ENCODE data around the gene TMEM150B. TPM values are rescaled to one million over a fixed set of nuclear protein-coding genes. Genes with fewer than 3 reads are reported as not detected.

The TMEM150B gene
- total and polyA plus RNA-seq, 2 of the 4 experiments (the other 2 are of a cell fraction): not detected

DNA sequence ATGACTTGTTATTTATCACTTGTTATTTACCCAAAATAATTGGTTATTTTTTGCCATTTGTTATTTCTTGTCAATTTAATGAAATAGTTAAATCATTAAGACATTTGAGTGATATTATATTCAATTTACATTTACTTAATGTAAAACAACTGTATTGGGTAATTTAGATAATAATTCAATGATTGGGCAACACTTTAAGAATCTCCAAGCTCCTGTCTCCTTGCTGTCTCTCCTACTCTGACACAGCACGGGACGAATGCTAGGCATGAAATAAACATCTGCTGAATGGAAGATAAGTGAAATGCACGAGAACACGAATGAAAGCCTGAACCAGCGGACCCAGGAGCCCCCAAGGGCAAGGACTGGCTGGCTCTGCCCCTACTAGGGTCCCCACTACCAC, 60.6 kb downstream of the TMEM150B start:
- Histone ChIP-seq H4K91ac (ENCODE audit: insufficient read depth, low read depth, low read length) (no peak overlapping the region), H4K8ac (ENCODE audit: low read depth in 2 of 2, low read length in 2 of 2) (no peak overlapping the region), H3K14ac (replicated peaks; ENCODE audit: low read depth, low read length) (no peak overlapping the region), H3K9ac (ENCODE audit: low read depth, low read length) (no peak overlapping the region), H3K4ac (ENCODE audit: low read depth, low read length) (no peak overlapping the region), H3K27me3 (ENCODE audit: control insufficient read depth, insufficient read depth, low read length) (no peaks in the 10 kb centered on the region), H4K20me1 (ENCODE audit: insufficient read depth, low read length) (no peaks in the 10 kb centered on the region), H3K23ac (ENCODE audit: low read depth, low read length) (no peak overlapping the region), H3K36me3 (ENCODE audit: control insufficient read depth, insufficient read depth, low read length) (peaks cover 1% of the 10 kb centered on the region; the same call in 1 of the 2 replicates), H3K4me2 (ENCODE audit: low read depth, low read length) (no peak overlapping the region), H2AK5ac (ENCODE audit: low read depth, low read length) (no peak overlapping the region), H3K9me1 (ENCODE audit: insufficient read depth, low read length) (peaks cover 4% of the 10 kb centered on the region; the same call in 1 of the 2 replicates), H2BK5ac (ENCODE audit: low read depth, low read length, poor library complexity, severe bottlenecking) (no peak overlapping the region), H3K4me1 (ENCODE audit: control insufficient read depth, insufficient read depth, low read length) (peaks cover 2% of the 10 kb centered on the region; the same call in 1 of the 2 replicates), H2BK15ac (ENCODE audit: low read depth, low read length) (no peak overlapping the region), H3K9me3 (ENCODE audit: control insufficient read depth, insufficient read depth, low read length) (no peaks in the 10 kb centered on the region), H3K18ac (ENCODE audit: low read depth, low read length) (no peak overlapping the region), H4K5ac (ENCODE audit: low read depth, low read length) (no peak overlapping the region), H2BK120ac (ENCODE audit: low read depth, low read length) (no peak overlapping the region), H3K4me3 (ENCODE audit: insufficient read depth, low read depth, low read length) (no peak overlapping the region), H3K27ac (ENCODE audit: insufficient read depth, low read length) (no peak overlapping the region), H2BK20ac (ENCODE audit: low read depth, low read length) (no peak overlapping the region), H3K56ac (ENCODE audit: extremely low read depth, insufficient read depth, low read length) (no peak overlapping the region), H3K79me1 (ENCODE audit: low read depth in 1 of 2, low read length in 2 of 2) (peaks cover 0 to 16% of the 10 kb centered on the region in 2 experiments; a peak in 3 of 4 replicates), H2AK9ac (replicated peaks; ENCODE audit: low read depth, low read length, poor library complexity) (no peak overlapping the region), H2AFZ (replicated peaks; ENCODE audit: low read length, poor library complexity) (no peak overlapping the region)
- intact Hi-C loops (cut with micrococcal nuclease): no loop called here
- DNase-seq (no peak), ATAC-seq (ENCODE audit: low read depth) (peak; percentile 46; the same call in 1 of the 2 replicates)
- no CpG with 5 or more reads among the region's 5 CpGs for WGBS, 2 experiments (ENCODE audit: extremely low coverage in 2 of 2, insufficient read length in 1 of 2)
- POLR2A ChIA-PET (ENCODE audit: unreplicated experiment): no interaction called here
- TF ChIP-seq CEBPB (IDR thresholded peaks at IDR 0.05; ENCODE audit: low read depth, low read length) (peak; percentile 54; the same call in 1 of the 2 replicates), SMC3 (IDR thresholded peaks at IDR 0.05; ENCODE audit: low read depth, low read length) (no peak)
- in situ Hi-C loops (cut with MboI; ENCODE audit: low sequenced_read_pairs): no loop called here
- dilution Hi-C loops (cut with HindIII; ENCODE audit: low sequenced_read_pairs, unreplicated experiment): no loop called here
- no TSS peak for BruUV-seq (replicated peaks)
- CTCF ChIA-PET: no interaction called here

Other genes starting within 250 kb of the TMEM150B start
- gene EPS8L1, start 249.5 kb downstream of the TMEM150B start, total RNA-seq (2012; rRNA removed): 0.90 and 1.9 TPM in 2 replicates
- 2.9 and 3.1 TPM in 2 replicates for gene EPS8L1, start 249.5 kb downstream of the TMEM150B start, polyA plus RNA-seq (2012; rRNA removed)
- gene PPP1R12C, start 207.7 kb downstream of the TMEM150B start, total RNA-seq (2012; rRNA removed): 21.1 and 21.5 TPM in 2 replicates
- 81.4 and 104 TPM in 2 replicates for gene PPP1R12C, start 207.7 kb downstream of the TMEM150B start, polyA plus RNA-seq (2012; rRNA removed)
- gene TNNT1, start 176.1 kb downstream of the TMEM150B start, total RNA-seq (2012; rRNA removed): 1.3 and 3.1 TPM in 2 replicates
- 2.5 and 2.6 TPM in 2 replicates for gene TNNT1, start 176.1 kb downstream of the TMEM150B start, polyA plus RNA-seq (2012; rRNA removed)
- gene TNNI3, start 167.6 kb downstream of the TMEM150B start, total RNA-seq (2012; rRNA removed): not detected in 2 replicates
- not detected in 2 replicates for gene TNNI3, start 167.6 kb downstream of the TMEM150B start, polyA plus RNA-seq (2012; rRNA removed)
- 0.28 TPM in 1 of 2 replicates, not detected in the other for gene DNAAF3, start 158.7 kb downstream of the TMEM150B start, total RNA-seq (2012; rRNA removed)
- gene DNAAF3, start 158.7 kb downstream of the TMEM150B start, polyA plus RNA-seq (2012; rRNA removed): 0.34 TPM in 2 replicates
- gene SYT5, start 145.1 kb downstream of the TMEM150B start, total RNA-seq (2012; rRNA removed): under 0.01 TPM in 2 replicates
- 0.15 TPM in 1 of 2 replicates, not detected in the other for gene SYT5, start 145.1 kb downstream of the TMEM150B start, polyA plus RNA-seq (2012; rRNA removed)
- 1.7 and 3.4 TPM in 2 replicates for gene PTPRH, start 115.8 kb downstream of the TMEM150B start, total RNA-seq (2012; rRNA removed)
- gene PTPRH, start 115.8 kb downstream of the TMEM150B start, polyA plus RNA-seq (2012; rRNA removed): 1.3 and 1.7 TPM in 2 replicates
- gene TMEM86B, start 96.6 kb downstream of the TMEM150B start, total RNA-seq (2012; rRNA removed): 0.18 and 0.28 TPM in 2 replicates
- gene TMEM86B, start 96.6 kb downstream of the TMEM150B start, polyA plus RNA-seq (2012; rRNA removed): 2.4 TPM in 2 replicates
- gene PPP6R1, start 66.3 kb downstream of the TMEM150B start, total RNA-seq (2012; rRNA removed): 19.9 and 20.0 TPM in 2 replicates
- 50.1 and 50.2 TPM in 2 replicates for gene PPP6R1, start 66.3 kb downstream of the TMEM150B start, polyA plus RNA-seq (2012; rRNA removed)
- gene HSPBP1, start 45.2 kb downstream of the TMEM150B start, total RNA-seq (2012; rRNA removed): 19.7 and 21.0 TPM in 2 replicates
- 43.2 and 52.5 TPM in 2 replicates for gene HSPBP1, start 45.2 kb downstream of the TMEM150B start, polyA plus RNA-seq (2012; rRNA removed)
- gene BRSK1, start 41.3 kb downstream of the TMEM150B start, total RNA-seq (2012; rRNA removed): 1.9 and 2.5 TPM in 2 replicates
- gene BRSK1, start 41.3 kb downstream of the TMEM150B start, polyA plus RNA-seq (2012; rRNA removed): 22.3 and 31.1 TPM in 2 replicates
- gene KMT5C, start 14.5 kb upstream of the TMEM150B start, total RNA-seq (2012; rRNA removed): 1.8 and 1.9 TPM in 2 replicates
- 5.9 and 6.9 TPM in 2 replicates for gene KMT5C, start 14.5 kb upstream of the TMEM150B start, polyA plus RNA-seq (2012; rRNA removed)
- not detected in 2 replicates for gene COX6B2, start 29.4 kb upstream of the TMEM150B start, total RNA-seq (2012; rRNA removed)
- 0.19 and 0.39 TPM in 2 replicates for gene COX6B2, start 29.4 kb upstream of the TMEM150B start, polyA plus RNA-seq (2012; rRNA removed)
- gene GARIN5B, start 37.9 kb upstream of the TMEM150B start, total RNA-seq (2012; rRNA removed): not detected in 2 replicates
- not detected in 2 replicates for gene GARIN5B, start 37.9 kb upstream of the TMEM150B start, polyA plus RNA-seq (2012; rRNA removed)
- gene IL11, start 45.1 kb upstream of the TMEM150B start, total RNA-seq (2012; rRNA removed): 14.3 and 15.6 TPM in 2 replicates
- 33.6 and 38.9 TPM in 2 replicates for gene IL11, start 45.1 kb upstream of the TMEM150B start, polyA plus RNA-seq (2012; rRNA removed)
- gene TMEM190, start 51.5 kb upstream of the TMEM150B start, total RNA-seq (2012; rRNA removed): not detected in 2 replicates
- 1.4 and 1.6 TPM in 2 replicates for gene TMEM190, start 51.5 kb upstream of the TMEM150B start, polyA plus RNA-seq (2012; rRNA removed)
- not detected in 2 replicates for gene TMEM238, start 59.0 kb upstream of the TMEM150B start, total RNA-seq (2012; rRNA removed)
- not detected in 2 replicates for gene TMEM238, start 59.0 kb upstream of the TMEM150B start, polyA plus RNA-seq (2012; rRNA removed)
- 386 and 998 TPM in 2 replicates for gene RPL28, start 60.6 kb upstream of the TMEM150B start, total RNA-seq (2012; rRNA removed)
- 1,428 and 1,693 TPM in 2 replicates for gene RPL28, start 60.6 kb upstream of the TMEM150B start, polyA plus RNA-seq (2012; rRNA removed)
- gene UBE2S, start 82.4 kb upstream of the TMEM150B start, total RNA-seq (2012; rRNA removed): 69.5 and 74.4 TPM in 2 replicates
- gene UBE2S, start 82.4 kb upstream of the TMEM150B start, polyA plus RNA-seq (2012; rRNA removed): 104 and 177 TPM in 2 replicates
- gene SHISA7, start 118.0 kb upstream of the TMEM150B start, total RNA-seq (2012; rRNA removed): not detected in 2 replicates
- gene SHISA7, start 118.0 kb upstream of the TMEM150B start, polyA plus RNA-seq (2012; rRNA removed): 0.03 TPM in 1 of 2 replicates, not detected in the other
- gene ISOC2, start 136.3 kb upstream of the TMEM150B start, total RNA-seq (2012; rRNA removed): 46.7 and 56.1 TPM in 2 replicates
- gene ISOC2, start 136.3 kb upstream of the TMEM150B start, polyA plus RNA-seq (2012; rRNA removed): 82.1 and 119 TPM in 2 replicates
- not detected in 2 replicates for gene C19orf85, start 139.4 kb upstream of the TMEM150B start, total RNA-seq (2012; rRNA removed)
- not detected in 2 replicates for gene C19orf85, start 139.4 kb upstream of the TMEM150B start, polyA plus RNA-seq (2012; rRNA removed)
- 0.18 and 0.28 TPM in 2 replicates for gene ZNF628, start 151.3 kb upstream of the TMEM150B start, total RNA-seq (2012; rRNA removed)
- gene ZNF628, start 151.3 kb upstream of the TMEM150B start, polyA plus RNA-seq (2012; rRNA removed): 1.9 and 2.6 TPM in 2 replicates
- 4.3 and 7.2 TPM in 2 replicates for gene NAT14, start 159.8 kb upstream of the TMEM150B start, total RNA-seq (2012; rRNA removed)
- gene NAT14, start 159.8 kb upstream of the TMEM150B start, polyA plus RNA-seq (2012; rRNA removed): 40.9 and 41.2 TPM in 2 replicates
- 1.4 and 1.7 TPM in 2 replicates for gene SSC5D, start 163.1 kb upstream of the TMEM150B start, total RNA-seq (2012; rRNA removed)
- gene SSC5D, start 163.1 kb upstream of the TMEM150B start, polyA plus RNA-seq (2012; rRNA removed): 14.1 and 19.1 TPM in 2 replicates
- not detected in 2 replicates for gene SBK2, start 211.8 kb upstream of the TMEM150B start, total RNA-seq (2012; rRNA removed)
- gene SBK2, start 211.8 kb upstream of the TMEM150B start, polyA plus RNA-seq (2012; rRNA removed): 0.30 and 0.48 TPM in 2 replicates
- gene SBK3, start 220.2 kb upstream of the TMEM150B start, total RNA-seq (2012; rRNA removed): 0.18 TPM in 1 of 2 replicates, not detected in the other
- gene SBK3, start 220.2 kb upstream of the TMEM150B start, polyA plus RNA-seq (2012; rRNA removed): 0.05 and 0.16 TPM in 2 replicates

Measured in IMR-90 (cell line).